H9 (cell line): ENCODE results near the gene ASB15. TPM values are rescaled to one million over a fixed set of nuclear protein-coding genes. Genes with fewer than 3 reads are reported as not detected.

Source experiments
- DNase-seq: peaks from one replicate; pipeline ENCODE4 v3.0.0-alpha.2; 2017
- H2AFZ ChIP-seq: one replicate; pipeline ENCODE4 v1.6.1; 2013; ENCODE audit warnings: mild to moderate bottlenecking, low read length, control low read depth, moderate library complexity
- H2AK5ac ChIP-seq: 2 replicates; pipeline ENCODE4 v1.6.1; 2013; ENCODE audit warnings: low read length, control low read depth, mixed read lengths; ENCODE audit not compliant: insufficient read length
- H2BK120ac ChIP-seq: one replicate; pipeline ENCODE4 v1.6.1; 2013; ENCODE audit warnings: low read depth, mild to moderate bottlenecking, low read length, control low read depth, inconsistent platforms; ENCODE audit not compliant: poor library complexity, severe bottlenecking
- H2BK12ac ChIP-seq: 2 replicates; pipeline ENCODE4 v1.6.1; 2013; ENCODE audit warnings: low read length, control low read depth, mixed read lengths, low read depth; ENCODE audit not compliant: insufficient read length
- H2BK15ac ChIP-seq: 2 replicates; pipeline ENCODE4 v1.6.1; 2013; ENCODE audit warnings: low read depth, low read length, control low read depth
- H2BK20ac ChIP-seq: one replicate; pipeline ENCODE4 v1.6.1; 2013; ENCODE audit warnings: low read depth, mild to moderate bottlenecking, low read length, control low read depth, inconsistent platforms; ENCODE audit not compliant: poor library complexity, severe bottlenecking
- H2BK5ac ChIP-seq: 2 replicates; pipeline ENCODE4 v1.6.1; 2013; ENCODE audit warnings: low read length, control low read depth, mixed read lengths; ENCODE audit not compliant: insufficient read length
- H3K14ac ChIP-seq: 2 replicates; pipeline ENCODE4 v1.6.1; 2013; ENCODE audit warnings: low read length, control low read depth; ENCODE audit not compliant: insufficient read depth
- H3K18ac ChIP-seq: 2 replicates; pipeline ENCODE4 v1.6.1; 2013; ENCODE audit warnings: low read depth, mild to moderate bottlenecking, mixed read lengths, low read length, control low read depth; ENCODE audit not compliant: insufficient read length
- H3K23ac ChIP-seq: 2 replicates; pipeline ENCODE4 v1.6.1; 2013; ENCODE audit warnings: low read length, control low read depth, mixed read lengths, low read depth; ENCODE audit not compliant: insufficient read length
- H3K23me2 ChIP-seq: 2 replicates; pipeline ENCODE4 v1.6.1; 2013; ENCODE audit warnings: low read depth, mild to moderate bottlenecking, mixed read lengths, low read length, control low read depth; ENCODE audit not compliant: insufficient read length, poor library complexity, severe bottlenecking
- H3K27ac ChIP-seq: 2 replicates; pipeline ENCODE4 v1.5.1; 2013; ENCODE audit warnings: low read length, control low read depth, mixed read lengths, low read depth; ENCODE audit not compliant: insufficient read length
- H3K27me3 ChIP-seq: 2 replicates; pipeline ENCODE4 v1.6.1; 2013; ENCODE audit warnings: low read length, control low read depth, inconsistent platforms; ENCODE audit not compliant: insufficient read depth
- H3K4ac ChIP-seq: 2 replicates; pipeline ENCODE4 v1.6.1; 2013; ENCODE audit warnings: low read depth, mild to moderate bottlenecking, control low read depth, inconsistent platforms, low read length, moderate library complexity
- H3K4me1 ChIP-seq: 2 replicates; pipeline ENCODE4 v1.6.1; 2013; ENCODE audit warnings: low read length, control low read depth, inconsistent platforms; ENCODE audit not compliant: insufficient read depth
- H3K4me2 ChIP-seq: 2 replicates; pipeline ENCODE4 v1.6.1; 2013; ENCODE audit warnings: low read length, control low read depth, mixed read lengths; ENCODE audit not compliant: insufficient read length, insufficient read depth
- H3K56ac ChIP-seq: 2 replicates; pipeline ENCODE4 v1.6.1; 2013; ENCODE audit warnings: low read depth, mild to moderate bottlenecking, mixed read lengths, low read length, control low read depth; ENCODE audit not compliant: insufficient read length
- H3K79me1 ChIP-seq: 2 replicates; pipeline ENCODE4 v1.6.1; 2013; ENCODE audit warnings: low read depth, mild to moderate bottlenecking, moderate library complexity, low read length, control low read depth, inconsistent platforms; ENCODE audit not compliant: insufficient read depth, poor library complexity, severe bottlenecking
- H3K79me2 ChIP-seq: 2 replicates; pipeline ENCODE4 v1.6.1; 2013; ENCODE audit warnings: low read length, control low read depth, inconsistent platforms; ENCODE audit not compliant: insufficient read depth
- H3K9ac ChIP-seq: 2 replicates; pipeline ENCODE4 v1.6.1; 2013; ENCODE audit warnings: low read length, control low read depth, mixed read lengths; ENCODE audit not compliant: insufficient read length; ENCODE audit errors: extremely low read depth
- H3K9me3 ChIP-seq: one replicate; pipeline ENCODE4 v1.6.1; 2013; ENCODE audit warnings: low read depth, low read length, inconsistent platforms; ENCODE audit not compliant: control insufficient read depth
- H3T11ph ChIP-seq: one replicate; pipeline ENCODE4 v1.6.1; 2013; ENCODE audit warnings: mild to moderate bottlenecking, low read length, control low read depth, inconsistent platforms
- H4K20me1 ChIP-seq: one replicate; pipeline ENCODE4 v1.6.1; 2013; ENCODE audit not compliant: control insufficient read depth, insufficient read length, insufficient read depth
- H4K5ac ChIP-seq: 2 replicates; pipeline ENCODE4 v1.6.1; 2013; ENCODE audit warnings: low read depth, mild to moderate bottlenecking, mixed read lengths, low read length, control low read depth; ENCODE audit not compliant: insufficient read length
- H4K8ac ChIP-seq: replicated peaks from 2 replicates; pipeline ENCODE4 v1.6.1; 2013; ENCODE audit warnings: low read length, control low read depth, mixed read lengths, low read depth; ENCODE audit not compliant: insufficient read length
- H4K91ac ChIP-seq: 2 replicates; pipeline ENCODE4 v1.6.1; 2013; ENCODE audit warnings: low read depth, mild to moderate bottlenecking, moderate library complexity, mixed read lengths, low read length, control low read depth; ENCODE audit not compliant: insufficient read length
- H3K27ac Mint-ChIP-seq, 3 experiments: 2 replicates in 2 of 3; 3 replicates in 1 of 3; pipeline ENCODE4 v1.8.0; 2020 to 2021; ENCODE audit warnings: mixed read lengths in 3 of 3, mild to moderate bottlenecking in 1 of 3, moderate library complexity in 1 of 3
- H3K27me3 Mint-ChIP-seq: 2 replicates; pipeline ENCODE4 v1.8.0; 2021; ENCODE audit warnings: low read depth, mild to moderate bottlenecking, moderate library complexity, mixed read lengths
- H3K36me3 Mint-ChIP-seq, 3 experiments: 2 replicates in 2 of 3; 3 replicates in 1 of 3; pipeline ENCODE4 v1.8.0; 2020 to 2021; ENCODE audit warnings: low read depth in 3 of 3, mixed read lengths in 3 of 3; ENCODE audit not compliant: insufficient read depth in 1 of 3
- H3K4me1 Mint-ChIP-seq, 2 experiments: 2 replicates each; pipeline ENCODE4 v1.8.0; 2020; ENCODE audit warnings: mixed read lengths in 2 of 2
- H3K4me3 Mint-ChIP-seq, 2 experiments: 2 replicates in 1 of 2; 3 replicates in 1 of 2; pipeline ENCODE4 v1.8.0; 2020 to 2021; ENCODE audit warnings: mild to moderate bottlenecking in 2 of 2, mixed read lengths in 2 of 2, moderate library complexity in 1 of 2
- H3K9me3 Mint-ChIP-seq, 2 experiments: 2 replicates in 1 of 2; 3 replicates in 1 of 2; pipeline ENCODE4 v1.8.0; 2020; ENCODE audit warnings: mild to moderate bottlenecking in 2 of 2, mixed read lengths in 2 of 2, moderate library complexity in 1 of 2
- CTCF ChIP-seq: fragments of 200-600 bp; sonication (generic); conservative IDR thresholded peaks from 3 replicates; pipeline ENCODE4 v1.8.0; 2021; ENCODE audit warnings: antibody characterized with exemption, mild to moderate bottlenecking
- WGBS: extraction: QIAGEN DNeasy Blood & Tissue Kit; methylation state at CpG from one replicate; pipeline ENCODE4 v1.1.7; 2013; ENCODE audit warnings: missing lambda C conversion rate, low lambda C conversion rate, mixed read lengths; ENCODE audit not compliant: insufficient read length; ENCODE audit errors: extremely low coverage; 5-methylcytosine and 5-hydroxymethylcytosine counted together
- total RNA-seq: library from RNA; stranded (reverse); gene quantifications from 2 replicates; pipeline ENCODE4 v1.2.1, GENCODE V29; 2021

The ASB15 gene
- total RNA-seq, 1 experiment from 2014 or later = not detected

- Histone ChIP-seq H2BK120ac (no peak overlapping the region), H3K23ac (no peak overlapping the region), H3K14ac (no peak overlapping the region), H3T11ph (no peak overlapping the region), H2AK5ac (no peak overlapping the region), H3K9ac (no peak overlapping the region), H2BK12ac (no peak overlapping the region), H4K8ac (no peak overlapping the region), H3K18ac (no peak overlapping the region), H3K27ac (no peak overlapping the region), H3K23me2 (no peaks in the 10 kb centered on the region), H3K4ac (no peak overlapping the region), H3K27me3 (no peaks in the 10 kb centered on the region), H2BK20ac (no peak overlapping the region), H3K4me1 (peaks cover 4% of the 10 kb centered on the region; the same call in 1 of the 2 replicates), H3K9me3 (no peaks in the 10 kb centered on the region), H4K5ac (no peak overlapping the region), H4K20me1 (no peaks in the 10 kb centered on the region), H2BK5ac (no peak overlapping the region), H4K91ac (no peak overlapping the region), H3K79me1 (no peaks in the 10 kb centered on the region), H3K56ac (no peak overlapping the region), H3K4me2 (no peak overlapping the region), H2BK15ac (no peak overlapping the region), H3K79me2 (no peaks in the 10 kb centered on the region), H2AFZ (no peak overlapping the region)
- Mint-ChIP-seq H3K4me1 (peaks cover 15 to 17% of the 10 kb centered on the region in 2 experiments), H3K27ac (0 out of 7 replicates have a peak overlapping the region, but pooled peaks of 1 of the 3 experiments have one; percentile 5), H3K9me3 (no peaks in the 10 kb centered on the region), H3K27me3 (no peaks in the 10 kb centered on the region), H3K4me3 (no peak overlapping the region), H3K36me3 (no peaks in the 10 kb centered on the region)
- no peak for DNase-seq
- WGBS = no CpG with 5 or more reads among the region's 4 CpGs
- TF ChIP-seq CTCF = no peak
These were observed 17.8 kb upstream of the ASB15 start for GRCh38 chr7:123583821-123584220.
